ENCODE data around the gene USP16. TPM values are rescaled to one million over a fixed set of nuclear protein-coding genes. Genes with fewer than 3 reads are reported as not detected.
A peak's percentile ranks its signal among the peaks of the same experiment; 100 is the strongest.

USP16 gene
- total RNA-seq, 2 donors from 2014 or later: 34.5 to 38.9 TPM

- TF ChIP-seq CTCF (IDR thresholded peaks at IDR 0.05): no peak
- Histone ChIP-seq H3K36me3 (peaks cover 29% of the 10 kb centered on the region), H3K27ac (peak overlapping the region in 1 of 2 donors; percentile 13), H3K27me3 (replicated peaks; ENCODE audit: insufficient read depth) (no peaks in the 10 kb centered on the region), H3K9me3 (no peaks in the 10 kb centered on the region), H3K4me3 (no peak overlapping the region), H3K4me1 (ENCODE audit: control insufficient read depth in 1 of 2, low read depth in 2 of 2) (no peaks in the 10 kb centered on the region)
- DNase-seq (ENCODE audit: low spot score) (no peak), ATAC-seq (ENCODE audit: insufficient number of reproducible peaks, low FRiP score, low read depth) (no peak)
Measured at GRCh38 chr21:29033871-29034270, 9.4 kb downstream of the USP16 start.

GRCh38 chr21:29034678-29035077 is 10.2 kb downstream of the USP16 start:
- ATAC-seq (ENCODE audit: insufficient number of reproducible peaks, low FRiP score, low read depth) (no peak), DNase-seq (ENCODE audit: low spot score) (no peak)
- no peaks in the 10 kb centered on the region for H3K9me3 ChIP-seq
- H3K27ac ChIP-seq: no peak overlapping the region
- no peak for TF ChIP-seq CTCF (IDR thresholded peaks at IDR 0.05)
- peaks cover 29% of the 10 kb centered on the region for H3K36me3 ChIP-seq
- H3K4me3 ChIP-seq: no peak overlapping the region
- no peaks in the 10 kb centered on the region for H3K4me1 ChIP-seq (ENCODE audit: control insufficient read depth in 1 of 2, low read depth in 2 of 2)
- H3K27me3 ChIP-seq (replicated peaks; ENCODE audit: insufficient read depth): no peaks in the 10 kb centered on the region

- Histone ChIP-seq H3K36me3 (peaks cover 27% of the 10 kb centered on the region), H3K4me1 (ENCODE audit: control insufficient read depth in 1 of 2, low read depth in 2 of 2) (peaks cover 8 to 13% of the 10 kb centered on the region in 2 donors), H3K27me3 (replicated peaks; ENCODE audit: insufficient read depth) (no peaks in the 10 kb centered on the region), H3K27ac (peak overlapping the region in 1 of 2 donors; percentile 81), H3K4me3 (no peak overlapping the region), H3K9me3 (no peaks in the 10 kb centered on the region)
- ATAC-seq (ENCODE audit: insufficient number of reproducible peaks, low FRiP score, low read depth) (no peak), DNase-seq (ENCODE audit: low spot score) (no peak)
- no peak for TF ChIP-seq CTCF (IDR thresholded peaks at IDR 0.05)
Measured at GRCh38 chr21:29052224-29052623, 27.8 kb downstream of the USP16 start.

GRCh38 chr21:29053011-29053553 is 28.6 kb downstream of the USP16 start:
- Histone ChIP-seq H3K27ac (peak overlapping the region; percentile 63 to 81), H3K36me3 (peaks cover 27% of the 10 kb centered on the region)

GRCh38 chr21:29053656-29054055 is 29.2 kb downstream of the USP16 start:
- Histone ChIP-seq H3K27me3 (replicated peaks; ENCODE audit: insufficient read depth) (no peaks in the 10 kb centered on the region), H3K4me3 (no peak overlapping the region), H3K4me1 (ENCODE audit: control insufficient read depth in 1 of 2, low read depth in 2 of 2) (peaks cover 8 to 13% of the 10 kb centered on the region in 2 donors), H3K36me3 (peaks cover 30% of the 10 kb centered on the region), H3K27ac (peak overlapping the region; percentile 63 to 81), H3K9me3 (no peaks in the 10 kb centered on the region)
- DNase-seq (ENCODE audit: low spot score) (no peak), ATAC-seq (ENCODE audit: insufficient number of reproducible peaks, low FRiP score, low read depth) (no peak)
- no peak for TF ChIP-seq CTCF (IDR thresholded peaks at IDR 0.05)

More at GRCh38 chr21:29053011-29053553, 28.6 kb downstream of the USP16 start:
- TF ChIP-seq CTCF (IDR thresholded peaks at IDR 0.05): no peak
- Histone ChIP-seq H3K4me1 (ENCODE audit: control insufficient read depth in 1 of 2, low read depth in 2 of 2) (peaks cover 8 to 13% of the 10 kb centered on the region in 2 donors), H3K4me3 (no peak overlapping the region), H3K27me3 (replicated peaks; ENCODE audit: insufficient read depth) (no peaks in the 10 kb centered on the region), H3K9me3 (no peaks in the 10 kb centered on the region)
- ATAC-seq (ENCODE audit: insufficient number of reproducible peaks, low FRiP score, low read depth): no peak
- no peak for DNase-seq (ENCODE audit: low spot score)
